ENCODE data around the gene CDH20.

CDH20 gene

DNA sequence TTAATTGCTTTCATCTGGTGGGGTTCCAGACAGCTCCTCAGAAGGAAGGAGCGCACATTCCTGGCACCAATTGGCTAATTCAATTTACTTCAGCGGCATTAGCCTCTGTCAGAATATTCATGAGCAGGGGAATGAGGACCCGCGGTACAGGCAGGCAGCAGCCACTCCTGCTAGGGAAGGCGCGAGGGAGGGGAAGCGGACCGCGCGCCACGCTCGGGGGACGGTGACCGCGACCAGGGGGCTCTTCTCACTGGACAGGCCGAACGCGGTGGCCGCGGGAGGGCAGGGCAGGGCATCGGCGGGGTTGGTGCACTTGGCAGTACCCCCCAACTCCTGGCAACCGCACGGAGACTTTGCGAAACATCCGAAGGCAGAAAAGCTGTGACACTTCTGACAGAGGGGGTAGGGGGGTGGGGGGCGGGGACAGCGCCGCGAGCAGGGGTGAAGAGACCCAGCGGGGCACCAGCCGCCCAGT, at the start of gene CDH20:
Gene CDH20 (plus strand): TSS at position 160 of the 475 bp plus-strand sequence.
- H3K4me3 ChIP-seq (ENCODE audit: low read length): peak within 1 kb of the TSS; percentile 52
- no peak for DNase-seq (ENCODE audit: low read depth)
- no peak for TF ChIP-seq CTCF (conservative IDR thresholded peaks at IDR 0.05; ENCODE audit: low read length)

DNA sequence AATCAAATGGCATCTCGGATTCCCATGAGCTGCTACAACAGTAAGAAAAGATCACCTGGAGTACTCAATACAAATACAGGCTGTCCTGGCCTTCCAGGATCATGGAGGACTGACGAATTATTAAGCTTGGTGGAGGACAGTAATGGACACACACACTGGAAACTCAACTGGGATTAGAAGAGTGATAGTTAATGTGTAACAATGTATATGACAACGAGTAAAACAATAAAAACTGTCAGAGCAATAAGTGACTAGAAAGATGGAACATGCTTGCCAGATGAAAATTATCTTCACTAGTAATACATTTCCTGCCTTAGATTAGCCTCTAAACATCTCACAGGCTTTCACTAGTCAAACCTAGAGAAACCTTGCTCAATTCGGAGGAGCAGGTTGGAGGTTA, 49.2 kb upstream of the CDH20 start:
- H3K4me3 ChIP-seq (ENCODE audit: low read length): no peak overlapping the region
- TF ChIP-seq CTCF (conservative IDR thresholded peaks at IDR 0.05; ENCODE audit: low read length): no peak
- no peak for DNase-seq (ENCODE audit: low read depth)

DNA sequence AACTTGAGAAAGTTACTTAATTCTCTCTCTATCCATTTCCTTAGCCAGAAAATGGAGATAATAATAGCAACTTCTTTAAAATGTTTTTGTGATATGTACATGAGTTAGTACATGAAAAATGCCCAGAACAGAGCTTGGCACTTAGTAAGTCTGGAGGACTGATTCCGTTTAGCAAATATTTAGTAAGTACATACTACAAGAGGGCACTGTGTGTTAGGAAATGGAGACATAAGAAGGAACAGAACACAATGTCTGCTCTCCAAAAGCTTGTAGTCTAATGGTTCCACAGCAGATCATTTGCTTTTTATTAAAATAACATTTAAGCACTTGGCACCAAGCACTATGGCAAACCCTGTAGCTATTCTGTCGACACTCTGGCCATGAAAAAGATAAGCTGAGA, 47.5 kb upstream of the CDH20 start:
- no peak for DNase-seq (ENCODE audit: low read depth)
- no peak for TF ChIP-seq CTCF (conservative IDR thresholded peaks at IDR 0.05; ENCODE audit: low read length)
- no peak overlapping the region for H3K4me3 ChIP-seq (ENCODE audit: low read length)

DNA sequence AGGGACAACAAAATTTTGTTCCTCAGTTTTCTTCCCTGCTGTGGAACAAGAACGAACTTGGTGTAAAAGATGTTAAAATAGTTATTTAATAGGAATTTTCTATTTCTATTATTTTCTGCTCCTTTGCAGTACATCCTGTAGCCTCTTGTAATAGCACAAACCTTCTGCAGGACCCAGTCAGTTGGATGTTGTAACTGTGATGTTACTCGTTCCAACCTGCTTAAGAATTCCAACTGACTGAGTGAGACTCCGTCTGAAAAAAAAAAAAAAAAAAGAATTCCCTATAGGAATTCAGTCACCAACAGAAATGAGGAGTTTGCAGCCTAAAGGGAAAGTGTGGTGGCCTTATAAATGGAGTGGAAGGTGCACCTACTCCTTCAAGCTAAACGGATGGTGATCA, 46.4 kb upstream of the CDH20 start:
- DNase-seq (ENCODE audit: low read depth): no peak
- H3K4me3 ChIP-seq (ENCODE audit: low read length): no peak overlapping the region
- TF ChIP-seq CTCF (conservative IDR thresholded peaks at IDR 0.05; ENCODE audit: low read length): no peak

DNA sequence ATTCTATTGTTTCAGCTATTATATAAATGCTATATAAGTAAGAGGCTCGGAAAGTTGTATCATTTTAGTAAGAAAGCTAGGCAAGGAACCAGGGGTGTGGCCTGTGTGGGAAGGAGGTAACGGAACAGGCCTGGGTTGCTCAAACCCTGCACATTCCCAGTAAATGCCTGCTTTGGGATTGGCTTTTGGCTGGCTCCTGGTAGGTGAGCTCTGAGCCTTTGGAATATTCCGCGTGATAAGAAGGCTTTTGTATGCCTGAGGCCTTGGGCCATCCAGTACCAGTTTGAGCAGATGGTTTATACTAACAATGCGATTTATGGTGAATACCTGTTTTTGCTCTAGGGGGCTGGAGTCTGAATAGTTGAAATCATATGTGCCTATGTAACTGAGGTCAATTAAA, 42.6 kb upstream of the CDH20 start:
- TF ChIP-seq CTCF (conservative IDR thresholded peaks at IDR 0.05; ENCODE audit: low read length): no peak
- DNase-seq (ENCODE audit: low read depth): no peak
- H3K4me3 ChIP-seq (ENCODE audit: low read length): no peak overlapping the region

GRCh38 chr18:61292280-61293035, 40.8 kb upstream of the CDH20 start:
- no peak for DNase-seq (ENCODE audit: low read depth)
- TF ChIP-seq CTCF (conservative IDR thresholded peaks at IDR 0.05; ENCODE audit: low read length): no peak
- no peak overlapping the region for H3K4me3 ChIP-seq (ENCODE audit: low read length)

DNA sequence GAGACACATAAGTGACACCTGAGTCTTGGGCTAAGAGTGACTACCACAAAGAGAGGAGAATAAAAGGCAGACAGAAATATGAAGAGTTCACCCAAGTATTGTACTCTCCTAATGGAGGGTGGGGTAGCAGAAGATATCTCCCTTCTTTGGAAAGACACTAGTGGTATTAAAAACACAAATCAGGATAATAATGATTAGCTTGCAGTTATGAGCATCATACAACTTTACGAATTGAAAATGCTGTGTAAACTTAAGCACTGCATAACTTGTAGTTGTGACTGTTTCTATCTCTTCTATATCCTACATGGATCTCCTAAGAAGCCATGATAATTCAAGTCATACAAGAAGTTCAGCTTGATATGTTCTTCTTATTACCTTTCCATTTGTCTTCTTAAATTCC, 38.1 kb upstream of the CDH20 start:
- no peak overlapping the region for H3K4me3 ChIP-seq (ENCODE audit: low read length)
- no peak for TF ChIP-seq CTCF (conservative IDR thresholded peaks at IDR 0.05; ENCODE audit: low read length)
- no peak for DNase-seq (ENCODE audit: low read depth)
